GDM1 (cell line): ENCODE results near the gene MYO1B.

Experiments used
- DNase-seq: peaks from one replicate; lab custom pipeline; 2025; lab: John Stamatoyannopoulos, UW

The MYO1B gene

GRCh38 chr2:191226196-191226595 is 19.0 kb upstream of the MYO1B start:
- no peak for DNase-seq

GRCh38 chr2:191228333-191228732 is 16.9 kb upstream of the MYO1B start:
- no peak for DNase-seq

- no peak for DNase-seq
Measured at GRCh38 chr2:191228861-191229260, 16.3 kb upstream of the MYO1B start.

GRCh38 chr2:191230174-191230573 is 15.0 kb upstream of the MYO1B start:
- no peak for DNase-seq

GRCh38 chr2:191231995-191232394 is 13.2 kb upstream of the MYO1B start:
- no peak for DNase-seq

GRCh38 chr2:191233533-191233932 is 11.7 kb upstream of the MYO1B start:
- DNase-seq = no peak

GRCh38 chr2:191234376-191234775 is 10.8 kb upstream of the MYO1B start:
- DNase-seq = no peak

GRCh38 chr2:191240871-191241270 is 4.3 kb upstream of the MYO1B start:
- no peak for DNase-seq

GRCh38 chr2:191241418-191241817 is 3.8 kb upstream of the MYO1B start:
- DNase-seq = no peak

GRCh38 chr2:191243154-191243553 is 2.0 kb upstream of the MYO1B start:
- DNase-seq = no peak

- no peak for DNase-seq
Measured at GRCh38 chr2:191244350-191244749, 854 bp upstream of the MYO1B start.

- DNase-seq = no peak
Measured at GRCh38 chr2:191245869-191246531, 796 bp downstream of the MYO1B start.

- no peak for DNase-seq
Measured at GRCh38 chr2:191246820-191247380, 1.7 kb downstream of the MYO1B start.

- no peak for DNase-seq
Measured at GRCh38 chr2:191247381-191248057, 2.3 kb downstream of the MYO1B start.

- DNase-seq = no peak
Measured at GRCh38 chr2:191249156-191249813, 4.1 kb downstream of the MYO1B start.

- no peak for DNase-seq
Measured at GRCh38 chr2:191250400-191250799, 5.2 kb downstream of the MYO1B start.

- DNase-seq = no peak
Measured at GRCh38 chr2:191250986-191251385, 5.8 kb downstream of the MYO1B start.

GRCh38 chr2:191252699-191253098 is 7.5 kb downstream of the MYO1B start:
- no peak for DNase-seq

- no peak for DNase-seq
Measured at GRCh38 chr2:191253476-191253875, 8.3 kb downstream of the MYO1B start.

GRCh38 chr2:191255271-191255670 is 10.1 kb downstream of the MYO1B start:
- no peak for DNase-seq

GRCh38 chr2:191255756-191256312 is 10.6 kb downstream of the MYO1B start:
- no peak for DNase-seq

- no peak for DNase-seq
Measured at GRCh38 chr2:191257934-191258333, 12.7 kb downstream of the MYO1B start.

GRCh38 chr2:191258996-191259395 is 13.8 kb downstream of the MYO1B start:
- DNase-seq = no peak
